KOPT-K1 (cell line): ENCODE measurements around the gene FBXO44.

Experiments
- H3K27ac ChIP-seq: fragments of 200-600 bp; sonication (generic); 2 replicates; pipeline ENCODE4 v1.5.1; 2016; ENCODE audit warnings: antibody characterized with exemption, mild to moderate bottlenecking, low read depth, low read length; ENCODE audit not compliant: poor library complexity, severe bottlenecking
- H3K36me3 ChIP-seq: fragments of 200-600 bp; sonication (generic); 2 replicates; pipeline ENCODE4 v1.5.1; 2017; ENCODE audit warnings: antibody characterized with exemption, mild to moderate bottlenecking, low read length, moderate library complexity; ENCODE audit not compliant: insufficient read depth
- H3K9me3 ChIP-seq: fragments of 200-600 bp; sonication (generic); 2 replicates; pipeline ENCODE4 v1.5.1; 2017; ENCODE audit warnings: antibody characterized with exemption, low read length, mild to moderate bottlenecking; ENCODE audit not compliant: insufficient read depth, poor library complexity, severe bottlenecking

FBXO44 gene

DNA sequence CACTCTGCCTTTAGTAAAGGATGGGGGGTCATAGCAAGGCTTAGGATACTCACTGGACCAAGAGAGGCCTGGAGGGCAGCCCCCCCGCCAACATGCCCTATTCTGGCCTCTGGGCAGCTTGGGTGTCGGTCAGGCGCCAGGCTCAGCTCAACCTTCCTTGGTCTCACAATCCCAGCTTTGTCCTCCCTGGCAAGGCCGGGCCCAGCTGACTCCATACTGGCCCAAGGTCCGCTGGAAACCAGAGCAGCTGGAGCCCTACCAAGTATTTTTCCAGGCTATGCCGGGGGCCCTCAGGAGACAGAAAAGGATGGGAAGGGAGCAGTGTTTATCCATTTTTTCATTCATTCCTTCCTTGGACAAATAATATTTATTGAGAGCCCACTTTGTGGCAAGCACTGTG, 6.6 kb upstream of the FBXO44 start:
- Histone ChIP-seq H3K27ac (no peak overlapping the region), H3K36me3 (no peaks in the 10 kb centered on the region), H3K9me3 (no peaks in the 10 kb centered on the region)

DNA sequence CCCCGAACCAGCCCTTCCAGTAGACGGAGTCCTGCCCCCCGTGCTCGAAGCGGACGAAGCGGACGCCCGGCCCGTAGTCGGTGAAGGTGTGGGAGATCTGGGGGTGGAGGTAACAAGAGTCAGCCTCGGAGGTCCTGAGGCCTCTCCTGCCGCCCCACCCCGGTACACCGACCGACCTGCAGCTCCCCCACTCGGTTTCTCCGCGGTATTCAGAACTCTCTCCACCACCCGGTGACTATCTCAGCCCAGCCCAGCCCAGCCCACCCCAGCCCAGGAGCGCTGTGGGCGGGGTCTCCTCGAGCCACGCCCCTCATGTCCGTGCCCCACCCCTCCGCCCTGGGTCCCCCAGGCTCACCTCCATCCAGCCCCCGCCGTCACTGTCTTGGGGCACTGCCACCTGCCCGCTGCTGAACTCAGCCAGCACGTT, 5.9 kb upstream of the FBXO44 start:
- H3K27ac ChIP-seq: no peak overlapping the region
- no peaks in the 10 kb centered on the region for H3K9me3 ChIP-seq
- H3K36me3 ChIP-seq: no peaks in the 10 kb centered on the region

DNA sequence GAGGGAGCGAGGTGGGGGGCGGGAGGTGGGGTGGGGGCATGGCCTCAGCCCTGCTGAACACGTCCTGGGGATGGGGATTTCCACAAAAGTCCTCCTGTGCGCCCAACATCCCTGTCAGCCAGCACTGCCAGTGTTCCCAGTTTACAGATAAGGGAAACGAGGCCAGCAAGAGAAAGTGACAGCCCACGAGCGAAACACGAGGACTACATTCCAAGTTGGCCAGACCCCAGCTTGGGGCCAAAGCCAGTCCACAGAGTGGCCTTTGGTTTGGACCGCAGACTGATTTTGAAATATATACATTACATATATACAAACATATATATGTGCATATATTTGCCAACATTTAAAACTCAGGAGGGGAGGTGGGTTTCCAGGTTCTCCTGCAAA, 5.4 kb upstream of the FBXO44 start:
- H3K27ac ChIP-seq: no peak overlapping the region
- H3K9me3 ChIP-seq: no peaks in the 10 kb centered on the region
- H3K36me3 ChIP-seq: no peaks in the 10 kb centered on the region

DNA sequence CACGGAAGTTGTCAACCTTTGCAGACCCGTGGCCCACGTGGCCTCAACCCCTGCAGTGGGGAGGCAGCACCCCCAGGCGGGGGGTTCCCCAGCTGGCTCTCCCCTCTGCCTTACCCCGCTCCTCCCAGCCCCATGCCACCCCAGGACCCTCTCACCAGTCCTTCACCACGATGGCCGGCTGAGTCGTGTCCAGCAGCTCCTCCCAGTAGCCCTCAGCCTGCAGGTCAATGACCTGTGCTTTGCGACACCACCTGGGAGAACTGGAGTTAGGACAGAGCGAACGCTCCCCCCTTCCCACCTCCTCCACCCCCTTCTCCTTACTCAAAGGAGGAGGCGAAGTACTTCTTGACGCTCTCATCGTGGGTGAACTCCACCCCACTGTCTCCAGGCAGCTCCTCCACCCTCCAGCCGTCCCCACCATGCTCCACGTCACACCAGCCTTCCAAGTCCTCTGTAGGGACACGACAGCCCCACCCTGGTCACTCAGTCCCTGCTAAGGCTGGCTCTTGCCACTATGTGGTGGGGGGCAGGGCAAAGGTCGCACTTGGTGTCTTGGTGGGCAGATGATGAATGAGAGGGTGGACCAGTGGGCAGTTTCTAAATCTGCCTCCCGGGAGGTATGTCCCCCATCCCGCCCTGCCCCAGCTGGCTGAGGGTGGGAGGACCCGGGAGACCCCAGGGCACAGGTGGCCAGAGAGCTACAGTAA, 4.9 kb upstream of the FBXO44 start:
- no peaks in the 10 kb centered on the region for H3K36me3 ChIP-seq
- H3K9me3 ChIP-seq: no peaks in the 10 kb centered on the region
- no peak overlapping the region for H3K27ac ChIP-seq

DNA sequence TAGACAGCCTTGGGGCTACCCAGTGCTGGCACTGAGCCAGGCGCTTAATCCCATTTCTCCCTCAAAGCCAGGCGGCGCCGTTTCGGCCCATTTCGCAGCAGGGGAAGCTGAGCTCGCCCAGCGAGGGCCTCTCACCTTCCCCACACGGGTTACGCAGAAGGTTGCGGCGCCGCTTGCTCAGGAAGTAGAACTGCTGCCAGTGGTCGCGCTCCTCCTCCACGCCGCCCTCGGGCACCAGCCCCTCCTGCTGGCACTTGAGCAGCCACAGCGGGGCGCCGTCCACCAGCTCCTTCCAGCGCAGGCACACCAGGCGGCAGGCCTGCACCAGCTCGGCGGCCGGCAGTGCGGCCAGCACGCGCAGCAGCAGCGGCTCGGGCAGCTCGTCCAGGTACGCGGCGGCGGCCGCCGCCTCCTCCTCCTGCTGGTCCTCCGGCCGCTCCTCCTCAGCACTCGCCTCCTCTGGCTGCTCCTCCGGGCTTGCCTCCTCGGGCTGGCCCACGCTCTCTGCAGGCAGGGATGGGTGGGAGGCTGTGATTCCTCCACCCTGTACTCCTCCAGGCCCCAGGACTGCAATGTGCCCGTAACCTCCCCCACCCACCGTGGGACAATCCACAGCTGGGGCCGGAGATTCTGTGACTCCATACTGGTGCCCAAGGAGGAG, 4.2 kb upstream of the FBXO44 start:
- no peaks in the 10 kb centered on the region for H3K9me3 ChIP-seq
- H3K27ac ChIP-seq: no peak overlapping the region

DNA sequence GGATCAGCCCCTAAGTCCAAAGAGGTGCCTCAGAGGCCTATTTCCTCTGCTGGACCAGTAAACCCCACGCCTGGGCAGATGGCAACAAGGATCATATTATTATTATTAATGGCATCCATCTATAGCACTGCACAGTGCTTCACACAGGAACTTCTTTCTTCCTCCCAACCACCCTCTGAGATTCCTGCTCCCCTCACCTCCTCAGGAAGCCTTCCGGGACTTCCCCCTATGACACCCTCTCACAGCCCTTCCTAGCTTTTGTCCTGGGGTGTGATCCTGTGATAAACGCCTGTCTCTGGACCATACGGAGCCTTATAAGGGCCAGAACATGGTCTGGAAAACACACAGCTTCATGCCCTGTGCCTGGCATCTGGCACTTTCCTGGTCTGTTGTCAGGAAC, 3.7 kb upstream of the FBXO44 start:
- H3K27ac ChIP-seq: no peak overlapping the region
- no peaks in the 10 kb centered on the region for H3K36me3 ChIP-seq
- H3K9me3 ChIP-seq: no peaks in the 10 kb centered on the region

More for the DNA sequence above, 4.2 kb upstream of the FBXO44 start:
- H3K36me3 ChIP-seq: no peaks in the 10 kb centered on the region

DNA sequence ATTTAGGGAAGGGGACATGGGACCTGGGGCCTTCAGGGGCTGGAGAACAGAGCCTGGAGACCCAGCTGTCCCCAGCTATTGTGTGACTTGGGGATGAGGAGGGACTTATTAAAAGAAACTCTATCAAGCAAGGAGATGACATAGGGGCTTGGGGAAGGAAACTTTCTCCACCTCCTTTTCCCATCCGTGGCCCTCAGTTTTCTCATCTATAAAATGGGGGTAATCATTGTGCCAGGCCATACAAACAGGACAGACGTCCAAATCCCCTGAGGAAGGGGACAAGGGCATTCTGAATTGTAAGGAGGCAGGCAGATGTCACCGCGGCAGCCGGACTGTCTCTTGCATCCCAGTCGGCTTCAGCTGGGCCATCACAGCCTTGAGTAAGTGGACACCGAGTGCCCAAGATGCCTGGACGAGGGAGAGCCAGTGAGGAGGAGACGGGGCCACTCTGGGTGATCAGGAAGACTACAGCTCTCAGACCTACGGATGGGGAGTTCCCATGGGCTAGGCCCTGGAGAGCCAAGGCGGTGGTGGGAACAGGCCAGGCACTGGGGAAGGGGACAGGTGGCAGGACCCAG, 2.4 kb upstream of the FBXO44 start:
- Histone ChIP-seq H3K36me3 (peaks cover 8% of the 10 kb centered on the region), H3K9me3 (no peaks in the 10 kb centered on the region), H3K27ac (no peak overlapping the region)

DNA sequence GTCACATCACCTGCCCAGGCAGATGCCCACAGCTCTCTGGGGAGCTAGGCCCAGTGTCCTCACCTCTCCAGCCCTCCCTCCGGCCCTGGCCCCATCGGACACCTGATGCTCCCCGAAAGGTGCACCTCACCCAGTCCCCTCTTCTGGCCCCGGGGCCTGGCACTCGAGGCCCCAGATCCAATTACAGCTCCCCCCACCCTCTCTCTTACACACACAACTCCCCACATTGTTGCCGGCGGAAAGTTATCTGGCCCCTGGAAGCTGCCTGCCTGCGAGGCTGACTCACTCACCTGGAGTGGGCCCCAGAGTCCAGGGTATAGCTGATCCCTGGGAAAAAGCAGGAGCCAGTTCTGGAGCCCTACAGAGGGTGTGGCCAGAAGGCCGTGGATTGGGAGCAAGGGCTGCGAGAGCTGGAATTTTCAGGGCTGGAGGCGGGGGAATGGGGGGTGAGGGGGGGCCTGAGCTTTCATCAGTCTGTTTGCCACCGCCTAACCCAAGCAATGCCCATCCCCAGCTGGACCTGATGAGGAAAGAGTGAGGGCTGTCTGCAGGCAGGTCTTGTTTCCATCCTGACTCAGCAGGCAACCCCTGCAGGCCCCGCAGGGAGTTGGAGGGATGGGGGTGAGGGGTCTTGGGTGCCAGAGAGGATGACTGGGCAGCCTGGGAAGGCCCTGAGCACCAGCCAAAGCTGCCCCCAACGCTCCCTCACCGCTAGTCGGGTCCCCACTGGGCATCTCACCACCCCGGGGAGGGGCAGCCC, 1.4 kb upstream of the FBXO44 start:
- Histone ChIP-seq H3K36me3 (peaks cover 17% of the 10 kb centered on the region), H3K27ac (no peak overlapping the region), H3K9me3 (no peaks in the 10 kb centered on the region)

DNA sequence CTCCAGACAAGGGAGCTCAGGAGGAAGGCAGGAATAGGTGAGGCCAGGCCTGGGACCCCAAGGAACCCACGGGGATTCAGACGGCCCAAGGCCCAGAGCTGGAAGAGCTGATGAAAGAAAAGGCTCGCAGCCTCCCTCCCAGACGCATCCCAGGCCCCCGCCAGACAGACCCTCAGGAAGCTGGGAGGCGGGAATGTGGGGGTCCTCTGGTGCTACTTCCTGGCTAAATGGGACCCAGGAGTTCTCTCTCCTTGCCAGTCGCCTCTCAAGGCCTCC, 878 bp upstream of the FBXO44 start:
- peaks cover 21% of the 10 kb centered on the region for H3K36me3 ChIP-seq
- no peak overlapping the region for H3K27ac ChIP-seq
- H3K9me3 ChIP-seq: no peaks in the 10 kb centered on the region

DNA sequence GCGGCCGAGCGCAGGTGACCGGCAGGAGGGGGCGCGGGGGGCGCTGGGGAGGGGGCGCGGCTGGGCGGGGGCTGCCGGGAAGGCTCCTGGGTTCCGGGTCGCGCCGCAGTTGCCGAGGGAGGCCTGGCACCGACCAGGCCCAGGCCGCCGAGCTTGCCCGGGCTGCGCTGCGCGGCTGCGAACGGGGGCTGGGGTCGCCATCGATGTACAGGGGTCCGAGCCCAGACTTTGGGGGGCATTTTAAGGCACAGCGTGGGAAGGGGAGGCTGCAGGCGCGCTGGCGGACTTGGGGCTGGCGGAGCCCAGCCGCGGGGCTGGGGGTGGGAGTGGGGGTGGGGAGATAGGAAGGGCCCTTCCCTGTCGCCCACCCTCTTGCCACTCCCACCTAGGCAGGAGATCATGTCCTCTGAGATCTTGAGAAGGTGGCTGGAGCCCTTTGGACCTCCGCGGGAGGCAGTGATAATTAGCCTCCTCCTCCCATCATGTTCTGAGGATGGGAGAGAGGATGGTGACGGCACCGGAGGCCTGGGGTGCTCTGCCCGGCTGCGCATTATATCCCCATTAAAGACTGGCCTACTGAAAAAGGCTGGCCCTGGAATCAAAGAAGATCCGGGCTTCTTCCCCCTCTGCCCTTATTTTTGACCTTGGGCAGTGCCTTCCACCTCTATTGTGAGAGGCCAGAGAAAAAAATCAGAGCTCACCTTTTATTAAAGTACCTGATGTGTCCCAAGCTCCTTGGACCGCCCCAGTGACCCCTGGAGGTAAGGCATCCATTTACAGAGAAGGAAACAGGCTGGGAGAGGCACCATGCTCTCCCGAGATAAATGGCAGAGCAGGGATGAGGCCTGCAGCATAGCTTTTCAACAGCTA, 497 bp downstream of the FBXO44 start:
- peak overlapping the region; percentile 39 for H3K27ac ChIP-seq
- peaks cover 24% of the 10 kb centered on the region for H3K36me3 ChIP-seq
- no peaks in the 10 kb centered on the region for H3K9me3 ChIP-seq

DNA sequence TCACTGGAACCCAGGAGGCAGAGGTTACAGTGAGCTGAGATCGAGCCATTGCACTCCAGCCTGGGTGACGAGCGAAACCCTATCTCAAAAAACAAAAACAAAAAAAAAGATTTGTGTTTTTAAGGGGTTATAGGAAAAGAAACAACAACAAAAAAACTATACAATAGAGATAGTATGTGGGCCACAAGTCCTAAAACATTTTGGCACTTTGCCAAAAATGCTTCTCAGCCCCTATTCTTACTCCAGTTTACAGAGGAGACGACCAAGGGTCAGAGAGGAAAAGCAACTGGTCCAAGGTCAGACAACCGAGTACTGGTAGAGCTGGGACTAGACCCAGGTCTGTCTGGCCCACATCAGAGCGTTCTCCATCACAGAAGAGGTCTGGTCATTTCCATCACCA, 3.0 kb downstream of the FBXO44 start:
- H3K9me3 ChIP-seq: no peaks in the 10 kb centered on the region
- peaks cover 40% of the 10 kb centered on the region for H3K36me3 ChIP-seq
- no peak overlapping the region for H3K27ac ChIP-seq

DNA sequence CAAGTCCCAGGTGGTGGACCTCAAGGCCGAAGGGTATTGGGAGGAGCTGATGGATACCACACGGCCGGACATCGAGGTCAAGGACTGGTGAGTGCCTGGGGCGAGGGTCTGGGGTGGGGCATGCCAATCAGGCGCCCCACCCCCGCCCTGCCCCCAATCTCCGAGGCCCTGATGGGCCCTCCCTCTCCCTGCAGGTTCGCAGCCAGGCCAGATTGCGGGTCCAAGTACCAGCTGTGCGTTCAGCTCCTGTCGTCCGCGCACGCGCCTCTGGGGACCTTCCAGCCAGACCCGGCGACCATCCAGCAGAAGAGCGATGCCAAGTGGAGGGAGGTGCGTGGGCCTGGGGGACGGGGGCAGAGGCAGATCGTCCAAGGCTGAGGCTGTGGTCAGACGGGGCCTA, 3.9 kb downstream of the FBXO44 start:
- no peak overlapping the region for H3K27ac ChIP-seq
- peaks cover 40% of the 10 kb centered on the region for H3K36me3 ChIP-seq
- H3K9me3 ChIP-seq: no peaks in the 10 kb centered on the region

DNA sequence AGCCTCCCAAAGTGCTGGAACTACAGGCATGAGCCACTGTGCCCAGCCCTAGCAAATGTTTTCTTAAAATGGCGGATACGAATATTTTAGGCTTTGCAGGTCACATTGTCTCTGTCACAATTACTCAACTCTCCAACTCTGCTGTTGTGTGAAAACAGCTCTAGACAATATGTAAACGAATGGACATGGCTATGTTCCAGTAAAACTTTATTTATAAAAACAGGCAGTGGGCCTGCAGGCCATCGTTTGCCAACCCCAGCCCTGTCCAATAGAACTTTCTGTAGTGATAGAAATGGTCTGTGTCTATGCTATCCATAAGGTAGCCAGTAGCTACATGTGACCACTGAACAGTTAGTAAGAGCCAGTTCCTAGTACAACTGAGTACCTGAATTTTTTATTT, 5.1 kb downstream of the FBXO44 start:
- Histone ChIP-seq H3K27ac (no peak overlapping the region), H3K36me3 (peaks cover 40% of the 10 kb centered on the region), H3K9me3 (no peaks in the 10 kb centered on the region)

DNA sequence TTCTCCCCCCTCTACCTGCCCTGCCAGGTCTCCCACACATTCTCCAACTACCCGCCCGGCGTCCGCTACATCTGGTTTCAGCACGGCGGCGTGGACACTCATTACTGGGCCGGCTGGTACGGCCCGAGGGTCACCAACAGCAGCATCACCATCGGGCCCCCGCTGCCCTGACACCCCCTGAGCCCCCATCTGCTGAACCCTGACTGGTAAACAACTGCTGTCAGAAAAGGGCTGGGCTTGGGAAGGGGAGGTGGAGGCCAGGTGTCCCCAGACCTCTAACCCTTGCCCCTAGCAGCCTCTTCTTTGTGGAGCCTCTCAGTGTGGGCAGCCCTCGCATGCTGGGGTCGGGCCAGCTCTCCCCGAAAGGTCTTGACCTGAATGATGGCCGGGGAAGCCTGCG, 6.4 kb downstream of the FBXO44 start:
- Histone ChIP-seq H3K9me3 (no peaks in the 10 kb centered on the region), H3K36me3 (peaks cover 40% of the 10 kb centered on the region), H3K27ac (no peak overlapping the region)
